ENCODE results near the gene IFNK.

Gene IFNK

GRCh38 chr9:27524236-27524635 lies at the start of gene IFNK:
TSS of gene IFNK (plus strand) at chr9:27524290. CDS start at chr9:27524337, 47 bp downstream.
- Mint-ChIP-seq H3K27me3 (no peaks in the 10 kb centered on the region), H3K27ac (peak within 1 kb of the TSS; percentile 33), H3K4me3 (peak within 1 kb of the TSS; percentile 1), H3K4me1 (peaks cover 43% of the 10 kb centered on the region), H3K9me3 (no peaks in the 10 kb centered on the region), H3K36me3 (peaks cover 7% of the 10 kb centered on the region)
- DNase-seq (ENCODE audit: low spot score in 2 of 2) (no peak), ATAC-seq (ENCODE audit: low read depth) (no peak)

GRCh38 chr9:27474305-27474704 lies 49.8 kb upstream of the IFNK start:
- Mint-ChIP-seq H3K9me3 (peaks cover 4% of the 10 kb centered on the region), H3K36me3 (peaks cover 27% of the 10 kb centered on the region), H3K27me3 (no peaks in the 10 kb centered on the region)

GRCh38 chr9:27475057-27475595 lies 49.0 kb upstream of the IFNK start:
- H3K9me3 Mint-ChIP-seq, result peaks cover 4% of the 10 kb centered on the region
- ATAC-seq (ENCODE audit: low read depth) (no peak), DNase-seq (ENCODE audit: low spot score in 2 of 2) (no peak)
- H3K36me3 Mint-ChIP-seq, result peaks cover 27% of the 10 kb centered on the region
- H3K4me1 Mint-ChIP-seq, result peaks cover 37% of the 10 kb centered on the region
- H3K27me3 Mint-ChIP-seq, result no peaks in the 10 kb centered on the region
- no peak overlapping the region for H3K4me3 Mint-ChIP-seq
- no peak overlapping the region for H3K27ac Mint-ChIP-seq

More at GRCh38 chr9:27474305-27474704, 49.8 kb upstream of the IFNK start:
- H3K4me1 Mint-ChIP-seq, result peaks cover 38% of the 10 kb centered on the region
- DNase-seq (ENCODE audit: low spot score in 2 of 2) (no peak), ATAC-seq (ENCODE audit: low read depth) (no peak)
- no peak overlapping the region for H3K27ac Mint-ChIP-seq
- no peak overlapping the region for H3K4me3 Mint-ChIP-seq

- no peak overlapping the region for H3K4me3 Mint-ChIP-seq
- H3K36me3 Mint-ChIP-seq, result peaks cover 22% of the 10 kb centered on the region
- peaks cover 40% of the 10 kb centered on the region for H3K4me1 Mint-ChIP-seq
- DNase-seq (ENCODE audit: low spot score in 2 of 2) (no peak), ATAC-seq (ENCODE audit: low read depth) (no peak)
- peaks cover 4% of the 10 kb centered on the region for H3K9me3 Mint-ChIP-seq
- no peaks in the 10 kb centered on the region for H3K27me3 Mint-ChIP-seq
- no peak overlapping the region for H3K27ac Mint-ChIP-seq
Measured at GRCh38 chr9:27476870-27477515, 47.1 kb upstream of the IFNK start.

GRCh38 chr9:27478322-27478721 lies 45.8 kb upstream of the IFNK start:
- Mint-ChIP-seq H3K4me1 (peaks cover 43% of the 10 kb centered on the region), H3K9me3 (peaks cover 4% of the 10 kb centered on the region), H3K4me3 (no peak overlapping the region), H3K27me3 (no peaks in the 10 kb centered on the region), H3K36me3 (peaks cover 22% of the 10 kb centered on the region), H3K27ac (no peak overlapping the region)
- ATAC-seq (ENCODE audit: low read depth) (no peak), DNase-seq (ENCODE audit: low spot score in 2 of 2) (no peak)

- Mint-ChIP-seq H3K36me3 (peaks cover 10% of the 10 kb centered on the region), H3K27me3 (no peaks in the 10 kb centered on the region), H3K9me3 (peaks cover 4% of the 10 kb centered on the region), H3K4me1 (peaks cover 64% of the 10 kb centered on the region), H3K4me3 (peak overlapping the region; percentile 17), H3K27ac (peak overlapping the region; percentile 85)
- ATAC-seq (ENCODE audit: low read depth), result no peak
- DNase-seq (ENCODE audit: low spot score in 2 of 2), result no peak
Measured at GRCh38 chr9:27482709-27483108, 41.4 kb upstream of the IFNK start.

GRCh38 chr9:27483576-27483975 lies 40.5 kb upstream of the IFNK start:
- peaks cover 4% of the 10 kb centered on the region for H3K36me3 Mint-ChIP-seq
- peak overlapping the region; percentile 91 for H3K27ac Mint-ChIP-seq
- H3K4me1 Mint-ChIP-seq, result peaks cover 65% of the 10 kb centered on the region
- peaks cover 1% of the 10 kb centered on the region for H3K9me3 Mint-ChIP-seq
- H3K4me3 Mint-ChIP-seq, result peak overlapping the region; percentile 11
- peak; percentile 69 for ATAC-seq (ENCODE audit: low read depth)
- DNase-seq (ENCODE audit: low spot score in 2 of 2), result peak in 1 of 2 donors; percentile 20
- H3K27me3 Mint-ChIP-seq, result no peaks in the 10 kb centered on the region

- H3K27ac Mint-ChIP-seq, result peak overlapping the region; percentile 91
- H3K4me1 Mint-ChIP-seq, result peaks cover 75% of the 10 kb centered on the region
- ATAC-seq (ENCODE audit: low read depth) (peak; percentile 87), DNase-seq (ENCODE audit: low spot score in 2 of 2) (peak in 1 of 2 donors; percentile 43)
- H3K36me3 Mint-ChIP-seq, result peaks cover 3% of the 10 kb centered on the region
- H3K27me3 Mint-ChIP-seq, result no peaks in the 10 kb centered on the region
- peak overlapping the region; percentile 8 for H3K4me3 Mint-ChIP-seq
- no peaks in the 10 kb centered on the region for H3K9me3 Mint-ChIP-seq
Measured at GRCh38 chr9:27485158-27485557, 38.9 kb upstream of the IFNK start.

GRCh38 chr9:27487128-27487640 lies 36.9 kb upstream of the IFNK start:
- Mint-ChIP-seq H3K9me3 (no peaks in the 10 kb centered on the region), H3K4me3 (no peak overlapping the region)

GRCh38 chr9:27487927-27488326 lies 36.2 kb upstream of the IFNK start:
- no peak for ATAC-seq (ENCODE audit: low read depth)
- Mint-ChIP-seq H3K27me3 (no peaks in the 10 kb centered on the region), H3K4me3 (no peak overlapping the region), H3K4me1 (peaks cover 72% of the 10 kb centered on the region), H3K27ac (no peak overlapping the region), H3K36me3 (peaks cover 3% of the 10 kb centered on the region), H3K9me3 (no peaks in the 10 kb centered on the region)
- DNase-seq (ENCODE audit: low spot score in 2 of 2), result no peak

More at GRCh38 chr9:27487128-27487640, 36.9 kb upstream of the IFNK start:
- Mint-ChIP-seq H3K36me3 (peaks cover 3% of the 10 kb centered on the region), H3K4me1 (peaks cover 74% of the 10 kb centered on the region), H3K27ac (no peak overlapping the region), H3K27me3 (no peaks in the 10 kb centered on the region)
- DNase-seq (ENCODE audit: low spot score in 2 of 2) (no peak), ATAC-seq (ENCODE audit: low read depth) (no peak)

- peak; percentile 19 for ATAC-seq (ENCODE audit: low read depth)
Measured at GRCh38 chr9:27489087-27489876, 34.8 kb upstream of the IFNK start.

GRCh38 chr9:27491154-27491553 lies 32.9 kb upstream of the IFNK start:
- Mint-ChIP-seq H3K36me3 (peaks cover 5% of the 10 kb centered on the region), H3K27ac (peak overlapping the region; percentile 19), H3K27me3 (no peaks in the 10 kb centered on the region), H3K9me3 (peaks cover 4% of the 10 kb centered on the region), H3K4me1 (peaks cover 44% of the 10 kb centered on the region), H3K4me3 (no peak overlapping the region)
- ATAC-seq (ENCODE audit: low read depth), result peak; percentile 85
- no peak for DNase-seq (ENCODE audit: low spot score in 2 of 2)

More at GRCh38 chr9:27489087-27489876, 34.8 kb upstream of the IFNK start:
- peak overlapping the region; percentile 24 for H3K27ac Mint-ChIP-seq
- H3K9me3 Mint-ChIP-seq, result peaks cover 2% of the 10 kb centered on the region
- peaks cover 62% of the 10 kb centered on the region for H3K4me1 Mint-ChIP-seq
- H3K4me3 Mint-ChIP-seq, result peak overlapping the region; percentile 21
- H3K36me3 Mint-ChIP-seq, result peaks cover 7% of the 10 kb centered on the region
- no peak for DNase-seq (ENCODE audit: low spot score in 2 of 2)
- no peaks in the 10 kb centered on the region for H3K27me3 Mint-ChIP-seq

- DNase-seq (ENCODE audit: low spot score in 2 of 2), result no peak
- H3K27me3 Mint-ChIP-seq, result no peaks in the 10 kb centered on the region
- ATAC-seq (ENCODE audit: low read depth), result no peak
- no peak overlapping the region for H3K27ac Mint-ChIP-seq
- peaks cover 4% of the 10 kb centered on the region for H3K9me3 Mint-ChIP-seq
- H3K4me1 Mint-ChIP-seq, result peaks cover 20% of the 10 kb centered on the region
- peaks cover 5% of the 10 kb centered on the region for H3K36me3 Mint-ChIP-seq
- H3K4me3 Mint-ChIP-seq, result no peak overlapping the region
Measured at GRCh38 chr9:27495480-27496134, 28.5 kb upstream of the IFNK start.

- H3K4me1 Mint-ChIP-seq, result peaks cover 22% of the 10 kb centered on the region
Measured at GRCh38 chr9:27496135-27496504, 28.0 kb upstream of the IFNK start.

More at GRCh38 chr9:27496135-27496504, 28.0 kb upstream of the IFNK start:
- no peak overlapping the region for H3K4me3 Mint-ChIP-seq
- H3K27ac Mint-ChIP-seq, result no peak overlapping the region
- H3K9me3 Mint-ChIP-seq, result peaks cover 4% of the 10 kb centered on the region
- DNase-seq (ENCODE audit: low spot score in 2 of 2), result no peak
- ATAC-seq (ENCODE audit: low read depth), result no peak
- no peaks in the 10 kb centered on the region for H3K27me3 Mint-ChIP-seq
- peaks cover 5% of the 10 kb centered on the region for H3K36me3 Mint-ChIP-seq
